Upper lobe of right lung (tissue), 1 donor: ENCODE results near the gene GPR173. TPM values are rescaled to one million over a fixed set of nuclear protein-coding genes. Genes with fewer than 3 reads are reported as not detected.
A peak's percentile ranks its signal among the peaks of the same experiment; 100 is the strongest.

Experiments
- ATAC-seq: fragments of 200-7000 bp; cut with Tn5 transposase; one replicate; pipeline ENCODE4 v1.9.1; 2020; ENCODE audit warnings: mild to moderate bottlenecking, moderate library complexity
- DNase-seq: peaks from one replicate; pipeline ENCODE4 v3.0.0-alpha.2; 2020
- H3K27ac ChIP-seq: fragments of 200-600 bp; one replicate; pipeline ENCODE4 v1.8.0; 2022
- H3K27me3 ChIP-seq: fragments of 200-600 bp; one replicate; pipeline ENCODE4 v1.8.0; 2022; ENCODE audit warnings: mild to moderate bottlenecking
- H3K36me3 ChIP-seq: fragments of 200-600 bp; one replicate; pipeline ENCODE4 v1.8.0; 2022
- H3K4me1 ChIP-seq: fragments of 200-600 bp; one replicate; pipeline ENCODE4 v1.8.0; 2022
- H3K4me3 ChIP-seq: fragments of 200-600 bp; one replicate; pipeline ENCODE4 v1.8.0; 2022; ENCODE audit warnings: mild to moderate bottlenecking
- H3K9me3 ChIP-seq: fragments of 200-600 bp; one replicate; pipeline ENCODE4 v1.8.0; 2022
- CTCF ChIP-seq: fragments of 200-600 bp; IDR thresholded peaks from one replicate; pipeline ENCODE4 v1.8.0; 2022; ENCODE audit warnings: antibody characterized with exemption
- intact Hi-C: fragments of 100-400 bp; cut with DNase I; formaldehyde crosslinking; loops from one replicate; pipeline ENCODE4 v1.11.0; 2022
- total RNA-seq: library from RNA; stranded (reverse); fragmentation: NEBNext Ultra II Directional; extraction: Animal tissue kit (Norgen Biotek cat#: 25700); gene quantifications from one replicate; pipeline ENCODE4 v1.2.1, GENCODE V29; 2021
- donor health status: DM: no; HTN: yes; CAD: no; lungs with severe emphysema.

The GPR173 gene
- total RNA-seq, 1 donor from 2014 or later: 1.3 TPM

- Histone ChIP-seq H3K4me1 (no peaks in the 10 kb centered on the region), H3K36me3 (no peaks in the 10 kb centered on the region), H3K27ac (no peak overlapping the region), H3K4me3 (no peak overlapping the region), H3K27me3 (no peaks in the 10 kb centered on the region), H3K9me3 (no peaks in the 10 kb centered on the region)
- no peak for TF ChIP-seq CTCF
- DNase-seq (no peak), ATAC-seq (no peak)
- intact Hi-C loops: no loop called here
These were observed 28.1 kb downstream of the GPR173 start for GRCh38 chrX:53076671-53077070.

- Histone ChIP-seq H3K36me3 (no peaks in the 10 kb centered on the region), H3K9me3 (no peaks in the 10 kb centered on the region), H3K4me3 (no peak overlapping the region), H3K27me3 (no peaks in the 10 kb centered on the region), H3K4me1 (no peaks in the 10 kb centered on the region), H3K27ac (no peak overlapping the region)
- intact Hi-C loops: no loop called here
- no peak for ATAC-seq
- TF ChIP-seq CTCF: no peak
- no peak for DNase-seq
These were observed 28.9 kb downstream of the GPR173 start for GRCh38 chrX:53077207-53078197.

GRCh38 chrX:53078943-53079342 is 30.4 kb downstream of the GPR173 start:
- Histone ChIP-seq H3K4me3 (no peak overlapping the region), H3K9me3 (no peaks in the 10 kb centered on the region), H3K36me3 (no peaks in the 10 kb centered on the region), H3K27me3 (no peaks in the 10 kb centered on the region), H3K4me1 (no peaks in the 10 kb centered on the region), H3K27ac (no peak overlapping the region)
- intact Hi-C loops: no loop called here
- TF ChIP-seq CTCF: no peak
- DNase-seq: no peak
- no peak for ATAC-seq

- Histone ChIP-seq H3K4me3 (no peak overlapping the region), H3K36me3 (peaks cover 13% of the 10 kb centered on the region), H3K27me3 (no peaks in the 10 kb centered on the region), H3K9me3 (no peaks in the 10 kb centered on the region), H3K4me1 (no peaks in the 10 kb centered on the region), H3K27ac (peak overlapping the region; percentile 72)
- ATAC-seq (no peak), DNase-seq (no peak)
- no peak for TF ChIP-seq CTCF
- intact Hi-C loops: no loop called here
These were observed 32.3 kb downstream of the GPR173 start for GRCh38 chrX:53080628-53081580.

GRCh38 chrX:53081925-53082772 is 33.6 kb downstream of the GPR173 start, which contains the start of gene TSPYL2:
Gene TSPYL2, plus strand, starts transcription at chrX:53082367. Its CDS starts 132 bp downstream, at chrX:53082499.
- intact Hi-C loops: no loop called here
- DNase-seq: peak; percentile 96
- Histone ChIP-seq H3K36me3 (peaks cover 15% of the 10 kb centered on the region), H3K27ac (peak within 1 kb of the TSS; percentile 89), H3K9me3 (no peaks in the 10 kb centered on the region), H3K4me1 (no peaks in the 10 kb centered on the region), H3K27me3 (no peaks in the 10 kb centered on the region), H3K4me3 (peak within 1 kb of the TSS; percentile 63)
- no peak for TF ChIP-seq CTCF
- peak; percentile 97 for ATAC-seq
